ENCODE measurements around the gene PLEKHF1. TPM values are rescaled to one million over a fixed set of nuclear protein-coding genes. Genes with fewer than 3 reads are reported as not detected.

Gene PLEKHF1
- total and polyA plus RNA-seq, 2 of the 13 experiments (the other 11 are each of a cell fraction or from before 2014, with no cell fraction given) = 2.9 to 3.8 TPM

GRCh38 chr19:29714953-29715700, 49.9 kb downstream of the PLEKHF1 start, which contains the start of gene C19orf12 (continued):
- TF ChIP-seq ZNF407 (CRISPR knock-in tag; IDR thresholded peaks at IDR 0.05; ENCODE audit: not compliant biosample characterization) (no peak), POLR2AphosphoS5 (IDR thresholded peaks at IDR 0.05; ENCODE audit: low read depth, low read length) (peak; percentile 62), FOSL1 (CRISPR knock-in tag; IDR thresholded peaks at IDR 0.05; ENCODE audit: borderline replicate concordance) (no peak), HNF4A (CRISPR knock-in tag; IDR thresholded peaks at IDR 0.05) (no peak), AKAP8 (CRISPR knock-in tag; IDR thresholded peaks at IDR 0.05) (no peak), CAMTA2 (CRISPR knock-in tag; IDR thresholded peaks at IDR 0.05; ENCODE audit: borderline replicate concordance) (no peak), SP5 (CRISPR knock-in tag; IDR thresholded peaks at IDR 0.05; ENCODE audit: borderline replicate concordance, low read depth) (no peak), MEIS1 (CRISPR knock-in tag; IDR thresholded peaks at IDR 0.05; ENCODE audit: borderline replicate concordance) (no peak), MED13 (CRISPR knock-in tag; IDR thresholded peaks at IDR 0.05) (no peak; the same call in 1 of the 2 replicates), SMAD3 (CRISPR knock-in tag; IDR thresholded peaks at IDR 0.05) (no peak), NR3C1 (CRISPR knock-in tag; IDR thresholded peaks at IDR 0.05) (no peak), MXD1 (CRISPR knock-in tag; IDR thresholded peaks at IDR 0.05) (peak; percentile 48; the same call in 1 of the 2 replicates), ZBTB42 (CRISPR knock-in tag; IDR thresholded peaks at IDR 0.05) (no peak), PCBP1 (IDR thresholded peaks at IDR 0.05; ENCODE audit: borderline replicate concordance, low read depth, low read length) (no peak), CBX5 (CRISPR knock-in tag; IDR thresholded peaks at IDR 0.05; ENCODE audit: borderline replicate concordance) (no peak), E2F2 (CRISPR knock-in tag; IDR thresholded peaks at IDR 0.05; ENCODE audit: borderline replicate concordance) (no peak), SKI (IDR thresholded peaks at IDR 0.05; ENCODE audit: partially characterized antibody) (peak; percentile 11), FOXO1 (CRISPR knock-in tag; IDR thresholded peaks at IDR 0.05) (no peak)
